Measurements from ENCODE around the gene BZW2.

DNA sequence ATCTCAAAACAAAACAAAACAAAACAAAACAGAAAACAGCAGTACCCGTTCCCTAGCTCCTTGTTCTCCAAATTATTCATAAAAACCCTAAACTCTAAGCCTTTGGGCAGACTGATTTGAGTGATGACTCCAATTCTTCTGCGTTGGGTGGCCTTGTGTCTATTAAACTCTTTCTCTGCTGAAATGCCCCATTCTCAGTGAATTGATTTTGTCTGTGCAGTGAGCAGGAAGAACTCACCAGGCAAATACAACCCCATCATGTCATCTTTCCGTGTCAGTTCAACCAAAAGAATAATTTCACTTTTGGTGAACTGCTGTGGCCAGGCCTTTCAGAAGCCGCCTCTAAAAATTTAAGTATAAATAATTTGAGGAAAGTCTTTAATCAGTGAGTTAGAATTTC is 89.0 kb downstream of the BZW2 start:
- TF ChIP-seq POLR2AphosphoS5 (IDR thresholded peaks at IDR 0.05; ENCODE audit: low read depth, low read length) (no peak), POLR2A (IDR thresholded peaks at IDR 0.05; ENCODE audit: low read depth, low read length) (no peak)

All from GM12892 (cell line).